GM21717 (cell line): Measurements from ENCODE around the gene TBC1D2B.

Experiments used
- ATAC-seq: cut with Tn5 transposase; IDR thresholded peaks from one replicate; pipeline ENCODE4 v1.9.1; 2021; ENCODE audit warnings: mild to moderate bottlenecking, moderate library complexity; ENCODE audit not compliant: unreplicated experiment

Gene TBC1D2B

DNA sequence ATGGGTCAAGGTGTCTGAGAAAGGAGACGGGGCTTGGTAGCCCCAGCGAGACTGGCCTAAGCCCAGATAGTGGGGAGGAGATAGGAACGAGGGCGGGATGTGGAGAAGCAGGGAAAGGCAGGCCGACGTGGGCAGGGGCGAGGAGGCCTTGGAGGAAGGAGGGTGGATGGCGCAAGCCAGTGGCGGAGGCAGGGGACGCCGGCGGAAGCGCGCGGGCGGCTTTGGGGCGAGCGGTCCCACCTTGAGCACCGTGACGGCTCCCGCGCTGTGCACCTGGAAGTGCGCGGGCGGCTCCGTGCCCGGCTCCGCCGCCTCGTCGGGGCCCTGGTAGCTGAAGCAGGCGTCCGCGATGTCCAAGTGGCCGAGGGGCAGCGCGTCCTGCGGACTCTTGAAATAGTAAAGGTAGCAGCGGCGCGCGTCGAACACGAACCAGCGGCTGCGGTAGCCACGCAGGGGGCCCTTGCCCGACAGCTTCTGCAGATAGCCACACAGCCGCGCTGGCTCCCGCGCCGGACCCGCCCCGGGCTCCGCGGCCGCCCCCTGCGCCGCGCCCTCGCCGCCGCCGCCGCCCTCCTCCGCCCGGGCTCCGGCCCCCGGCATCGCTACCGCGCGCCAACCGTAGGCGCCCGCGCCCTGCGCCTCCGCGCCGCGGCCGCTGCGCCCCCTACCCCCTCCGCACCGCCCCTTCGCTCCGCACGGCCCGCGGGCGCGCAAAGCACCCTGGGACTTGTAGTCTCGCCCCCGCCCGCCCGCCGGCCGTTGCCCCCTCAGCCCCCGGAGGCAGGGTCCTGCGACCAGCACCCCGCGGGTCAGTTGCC, at the start of gene TBC1D2B:
TSS of gene TBC1D2B (minus strand) at position 659 of the 818 bp plus-strand sequence. CDS start at position 600, 59 bp downstream.
- ATAC-seq = peak; percentile 49

DNA sequence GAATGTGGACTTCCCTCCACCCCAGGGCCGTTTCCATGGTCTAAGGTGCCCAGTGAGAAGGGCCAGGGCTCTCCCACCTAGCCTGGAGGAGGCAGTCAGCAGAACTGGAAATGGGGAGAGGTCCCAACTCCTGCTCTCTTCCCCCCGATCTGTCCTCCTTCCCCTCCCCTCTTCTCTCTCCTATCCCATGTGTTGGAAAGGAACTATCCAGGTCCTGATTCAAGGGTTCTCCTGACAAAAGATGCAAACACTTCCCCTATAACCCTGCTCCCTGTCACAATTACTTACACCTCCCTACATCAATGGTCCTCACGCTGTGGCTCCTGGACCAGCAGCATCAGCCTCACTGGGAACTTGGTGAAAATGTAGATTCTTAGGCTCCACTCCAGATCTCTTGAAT, 47.8 kb upstream of the TBC1D2B start:
- ATAC-seq = no peak

DNA sequence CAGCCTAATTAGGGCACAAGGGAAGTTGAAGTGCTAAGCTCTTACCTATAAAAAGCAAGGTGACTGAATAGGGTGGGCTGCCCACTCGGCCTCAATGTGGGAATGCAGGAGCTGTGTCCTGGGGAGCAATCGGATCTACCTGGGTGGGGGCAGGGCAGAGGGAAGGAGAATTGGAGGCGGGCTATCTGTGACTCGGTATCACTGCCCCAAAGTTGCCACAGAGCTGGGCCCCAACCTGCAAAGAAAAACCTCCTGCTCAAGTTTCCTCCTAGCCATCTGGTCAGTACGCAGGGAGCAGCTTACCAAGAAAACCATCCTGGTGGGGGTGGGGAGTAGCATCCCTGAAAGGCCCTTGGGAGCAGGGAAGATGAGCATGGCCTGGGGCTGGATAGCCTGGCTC, 43.0 kb upstream of the TBC1D2B start:
- no peak for ATAC-seq

DNA sequence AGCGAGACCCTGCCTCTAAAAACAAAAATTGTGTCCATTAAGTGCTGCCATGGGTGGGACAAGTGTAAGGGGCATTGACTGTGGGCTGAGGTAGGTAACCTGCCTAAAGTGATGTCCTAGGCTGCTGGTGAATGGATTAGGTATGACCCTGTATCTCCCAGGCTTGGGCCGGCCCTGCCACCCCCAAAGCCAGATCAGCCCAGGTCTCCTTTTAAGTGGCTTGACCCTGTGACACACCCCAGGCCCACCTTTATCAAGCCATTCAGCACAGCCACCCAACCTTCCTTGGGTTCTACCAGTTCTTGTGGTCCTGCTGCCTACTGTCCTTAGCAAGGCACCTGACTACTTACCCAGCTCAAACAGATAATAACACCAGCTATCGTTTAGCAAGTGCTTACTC, 35.0 kb upstream of the TBC1D2B start:
- ATAC-seq = no peak

DNA sequence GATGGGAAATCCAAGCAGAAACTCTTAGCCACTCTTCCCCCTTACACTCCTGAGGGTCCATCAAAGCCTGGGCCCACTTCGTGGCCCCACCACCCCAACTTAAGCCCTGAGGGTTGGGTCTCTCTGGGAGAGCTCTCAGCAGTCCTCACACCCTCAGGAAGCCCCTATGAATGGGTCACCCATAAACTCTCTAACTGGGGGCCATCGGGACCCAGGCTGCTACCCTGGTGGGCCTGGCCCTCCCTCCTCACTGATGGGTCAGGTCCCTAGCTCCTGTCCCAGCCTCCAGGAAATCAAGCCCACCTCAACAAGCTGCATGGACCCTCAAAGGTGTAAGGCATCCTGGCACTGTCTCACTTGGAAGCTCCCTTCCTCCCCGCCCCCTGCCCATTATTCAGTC, 34.3 kb upstream of the TBC1D2B start:
- no peak for ATAC-seq

DNA sequence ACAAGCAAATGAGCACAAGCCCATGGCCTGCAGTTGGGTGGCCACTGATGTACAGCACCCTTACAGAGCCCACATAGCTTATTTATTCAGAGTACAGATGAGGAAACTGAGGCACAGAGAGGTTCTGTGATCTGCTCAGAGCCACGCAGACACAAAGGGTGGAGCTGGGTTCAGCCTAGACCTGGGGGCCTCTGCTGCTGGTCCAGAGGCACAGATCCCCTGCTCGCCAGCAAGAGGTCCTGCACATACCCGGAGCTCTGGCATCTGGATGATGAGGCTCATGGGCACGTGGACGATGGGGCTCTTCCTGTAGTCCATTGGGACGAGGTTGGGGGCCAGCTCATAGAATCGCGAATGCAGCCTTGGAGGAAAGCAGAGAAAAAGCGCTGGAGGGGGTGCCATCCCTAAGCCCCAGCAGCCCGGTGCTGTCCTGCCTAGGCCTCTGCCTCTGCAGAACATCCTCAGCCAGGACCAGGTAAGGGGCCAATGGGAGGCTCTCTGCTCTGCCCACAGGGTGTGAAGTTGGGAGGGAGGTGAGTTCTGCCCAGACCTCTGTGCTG, 33.5 kb upstream of the TBC1D2B start:
- no peak for ATAC-seq

DNA sequence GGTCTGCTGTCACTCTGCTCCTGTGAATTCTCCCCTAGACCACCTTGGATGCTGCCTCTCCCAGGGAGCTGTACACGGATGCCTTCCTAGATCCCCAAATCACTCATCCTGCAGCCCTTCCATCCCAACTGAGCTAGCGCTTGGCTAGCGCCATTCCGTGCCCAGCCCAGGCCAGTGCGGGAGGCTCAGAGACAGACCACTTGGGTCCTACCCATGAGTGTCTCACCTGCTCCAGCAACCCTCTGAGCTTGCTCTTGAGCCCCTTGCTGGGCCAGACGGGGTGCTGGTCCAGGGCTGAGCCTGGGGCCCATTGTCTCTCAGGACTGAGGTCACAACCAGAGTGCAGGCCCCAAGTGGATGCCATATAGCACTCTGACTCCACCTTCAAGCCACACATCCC, 32.6 kb upstream of the TBC1D2B start:
- no peak for ATAC-seq

DNA sequence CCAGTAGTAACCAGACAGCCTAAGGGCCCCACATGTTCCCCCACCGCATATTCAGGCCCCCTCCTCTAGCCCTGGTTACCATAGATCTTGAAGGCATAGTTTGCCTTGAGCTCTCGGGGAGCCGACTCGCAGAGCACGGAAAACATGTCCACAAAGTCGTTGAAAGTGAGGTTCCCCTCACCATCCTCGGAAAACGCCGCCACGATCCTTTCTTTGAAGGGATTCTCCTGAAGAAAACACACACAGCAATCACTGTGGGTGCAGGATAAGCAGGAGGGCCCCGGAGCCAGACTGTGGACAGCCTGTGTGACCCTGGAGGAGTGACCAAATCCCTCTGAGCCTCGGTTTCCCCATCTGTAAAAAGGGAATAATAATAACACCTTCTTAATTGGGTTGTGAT, 31.6 kb upstream of the TBC1D2B start:
- no peak for ATAC-seq

DNA sequence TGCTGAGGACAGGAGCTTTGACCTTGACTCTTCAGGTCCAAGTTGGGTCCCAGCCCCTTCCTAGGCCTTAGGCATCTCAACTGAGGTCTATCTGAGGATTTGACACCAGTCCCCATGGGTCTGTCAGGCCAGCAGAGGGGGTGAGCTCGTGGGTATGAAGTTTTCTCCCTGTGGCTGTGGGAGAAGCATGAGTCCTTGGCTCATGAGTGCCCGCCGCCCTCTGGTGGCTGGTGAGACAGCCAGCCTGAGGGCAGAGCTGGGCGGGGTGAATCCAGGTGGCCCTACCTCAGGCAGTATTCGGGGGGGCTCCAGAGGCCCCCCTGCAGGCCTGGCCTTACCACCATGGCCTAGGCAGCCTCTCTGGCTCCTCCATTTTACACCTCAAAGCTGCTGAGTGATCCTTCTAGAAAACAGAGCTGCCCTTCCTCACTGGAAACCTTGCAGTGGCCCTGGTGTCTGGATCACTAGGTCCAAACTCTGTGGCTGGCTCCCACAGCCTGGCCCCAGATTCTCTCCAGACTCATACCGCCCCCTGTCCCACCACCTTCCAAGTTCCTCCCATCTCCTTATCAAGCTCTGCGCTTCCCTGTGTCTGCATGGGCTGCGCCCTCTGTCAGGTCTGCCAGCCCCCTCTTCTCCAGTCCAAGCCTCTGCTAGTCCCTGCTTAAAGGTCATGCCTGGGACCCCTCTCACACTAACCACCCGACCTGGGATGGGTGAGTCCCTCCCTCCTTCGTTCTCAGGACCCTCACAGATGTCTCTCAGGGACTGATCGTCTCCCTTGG, 31.0 kb upstream of the TBC1D2B start:
- no peak for ATAC-seq

DNA sequence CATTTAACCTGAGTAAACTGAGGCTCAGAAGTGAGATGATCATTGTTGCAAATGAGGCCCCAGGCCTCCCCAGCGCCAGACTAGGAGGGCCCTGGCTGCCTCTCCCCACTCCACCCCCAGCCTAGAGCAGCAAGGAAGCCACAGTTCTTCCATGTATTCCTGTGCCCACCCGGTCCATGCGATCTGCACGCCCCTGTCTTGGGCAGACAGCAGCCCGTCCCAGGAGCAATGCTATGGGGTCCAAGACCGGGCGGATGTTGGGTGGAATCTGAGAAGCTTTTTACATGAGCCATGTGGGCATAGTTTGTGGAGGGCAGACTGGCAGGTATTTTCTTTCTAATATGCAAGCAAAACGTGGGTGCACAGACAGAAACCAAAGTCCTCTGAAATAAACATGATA, 30.0 kb upstream of the TBC1D2B start:
- no peak for ATAC-seq

DNA sequence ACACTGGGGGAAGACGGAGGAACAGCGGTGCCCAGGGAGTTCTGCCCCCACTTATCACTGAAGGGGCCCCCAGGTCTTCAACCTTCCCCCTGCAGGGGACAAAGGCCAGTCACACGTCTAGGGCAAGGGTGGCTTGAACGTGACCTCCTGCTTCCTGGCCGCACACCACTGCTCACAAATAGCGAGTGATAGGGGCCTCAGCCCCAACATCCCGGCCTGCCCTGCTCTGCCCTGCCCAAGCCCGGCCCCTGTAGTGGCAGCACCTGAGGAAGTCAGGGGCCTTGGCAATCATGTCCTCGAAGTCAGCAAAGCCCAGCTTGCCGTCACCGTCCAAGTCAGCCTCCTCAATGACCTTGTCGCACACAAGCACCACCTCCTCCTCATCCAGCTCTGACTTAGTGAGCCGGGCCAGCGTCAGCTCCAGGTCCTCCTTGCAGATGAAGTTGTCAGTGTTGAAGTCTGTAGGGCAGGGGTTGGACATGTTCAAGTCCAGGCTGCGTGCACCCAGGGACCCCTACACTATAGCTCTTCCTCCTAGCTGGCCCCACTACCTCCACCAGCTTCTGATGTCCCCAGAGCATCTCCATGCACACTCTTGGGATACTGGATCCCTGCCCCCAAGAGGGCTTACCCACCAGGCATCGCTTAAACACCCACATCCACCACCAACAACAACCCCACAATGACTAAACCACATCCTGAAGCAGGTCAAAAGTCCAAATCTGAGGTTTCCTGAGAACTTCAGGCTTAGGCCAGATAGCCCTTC, 28.1 kb upstream of the TBC1D2B start:
- ATAC-seq = no peak

DNA sequence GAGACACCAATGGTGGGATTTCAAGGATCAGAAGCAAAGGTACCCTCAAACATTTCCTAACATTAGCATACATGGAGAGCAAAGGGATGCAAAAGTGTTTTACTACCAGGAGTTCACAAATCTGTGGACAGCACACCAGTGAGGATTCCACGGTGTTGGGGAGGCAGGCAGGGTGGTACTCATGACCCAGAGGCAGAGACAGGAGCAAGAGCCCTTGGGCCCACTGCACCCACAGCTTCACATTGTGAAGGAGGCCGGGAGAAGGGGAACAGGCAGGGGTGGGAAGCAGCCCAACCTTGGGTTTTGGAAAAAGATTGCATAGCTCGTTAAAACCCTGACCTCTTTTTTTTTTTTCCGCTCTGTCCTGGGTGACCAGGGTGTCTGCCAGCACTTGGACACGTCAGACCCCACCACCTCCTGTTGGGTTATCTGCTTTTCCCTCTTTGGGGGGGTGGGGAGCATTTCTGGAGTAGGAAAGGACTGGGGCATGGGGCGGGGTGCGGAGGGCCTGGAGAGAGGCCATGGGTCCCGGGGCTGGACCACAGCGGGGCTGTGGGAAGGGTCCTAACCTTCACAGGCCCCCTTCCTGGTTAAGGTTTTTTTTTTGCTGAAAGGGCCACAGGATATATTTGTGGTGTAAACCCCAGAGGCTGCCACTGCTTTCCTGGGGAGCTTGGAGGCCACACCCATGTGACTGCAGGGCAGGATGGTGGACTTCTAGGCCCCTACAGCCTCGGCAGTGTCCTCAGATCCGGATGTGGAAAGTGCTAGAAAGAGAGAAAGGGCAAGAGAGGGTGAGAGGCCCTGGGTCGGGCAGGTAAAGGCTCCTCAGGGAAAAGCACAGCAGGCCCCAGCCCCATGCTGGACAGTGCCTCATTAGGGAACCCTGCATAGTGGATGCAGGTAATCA, 27.3 kb upstream of the TBC1D2B start:
- ATAC-seq = no peak

DNA sequence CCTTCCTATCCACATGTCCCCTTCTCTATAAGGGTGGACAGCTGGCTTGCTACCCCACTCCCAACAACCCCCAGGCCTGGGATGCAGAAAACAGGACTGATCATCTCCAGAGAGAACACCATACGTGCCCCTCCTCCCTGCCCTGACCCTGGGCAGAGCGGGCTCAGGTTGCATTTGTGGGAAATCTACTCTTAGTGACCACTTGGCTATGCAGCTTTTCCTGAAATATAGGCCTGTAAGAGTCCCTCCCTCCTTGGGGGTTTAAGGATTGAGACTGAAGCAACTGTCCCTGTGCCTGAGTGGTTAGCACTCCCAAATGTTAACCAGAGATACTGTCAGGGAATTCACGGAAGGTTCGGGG, 26.6 kb upstream of the TBC1D2B start:
- no peak for ATAC-seq

DNA sequence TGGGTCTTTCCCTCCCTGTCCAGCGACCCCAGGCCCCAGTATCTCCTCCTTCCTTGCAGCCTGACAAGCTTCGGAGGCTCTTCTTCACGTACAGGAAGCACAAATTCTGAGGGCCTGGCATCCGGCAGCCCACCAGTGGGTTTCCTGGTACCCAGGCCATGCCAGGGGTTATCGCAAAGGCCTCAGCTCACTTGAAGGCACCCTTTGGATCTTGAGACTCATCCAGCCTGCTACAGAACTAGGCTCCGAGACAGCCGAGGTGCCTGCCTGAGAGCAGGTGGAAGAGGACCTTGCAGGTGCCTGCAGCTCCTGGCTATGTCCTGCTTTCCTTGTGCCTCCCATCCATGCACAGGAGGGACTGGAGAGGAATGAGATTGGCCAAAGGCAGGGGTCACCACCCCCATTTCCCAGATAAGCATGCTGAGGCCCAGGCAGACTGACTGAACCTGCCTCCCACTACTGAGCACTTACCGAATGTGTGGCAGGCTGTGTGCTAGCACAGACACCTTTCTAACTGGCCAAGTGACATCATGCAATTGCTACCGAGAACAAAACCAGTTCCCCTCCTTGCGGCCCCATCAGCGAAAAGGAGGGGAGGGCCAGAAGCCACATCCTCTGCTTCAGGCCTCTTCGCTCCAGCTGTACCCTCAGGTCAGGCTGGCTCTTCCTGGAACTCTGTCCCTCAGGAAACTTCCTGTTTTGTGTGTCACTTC, 26.1 kb upstream of the TBC1D2B start:
- ATAC-seq = peak; percentile 69

DNA sequence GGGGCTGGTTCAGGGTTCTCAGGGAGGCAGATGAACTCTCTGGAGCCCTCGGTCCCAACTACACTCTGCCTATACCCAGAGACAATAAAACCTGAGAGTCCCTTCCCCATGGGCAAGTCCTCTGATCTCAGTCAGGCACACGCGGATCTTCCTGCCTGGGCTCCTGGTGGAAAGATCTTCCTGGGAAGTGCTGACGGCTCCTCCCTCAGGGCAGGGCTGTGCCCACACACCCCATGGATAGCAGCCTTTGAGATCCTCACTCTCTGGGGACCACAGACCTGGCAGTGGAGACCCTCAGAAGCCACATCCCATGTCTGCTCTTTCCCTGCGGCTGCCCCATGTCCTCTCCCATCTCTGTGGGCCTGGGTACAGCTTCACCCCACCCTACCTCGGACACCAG, 25.2 kb upstream of the TBC1D2B start:
- no peak for ATAC-seq

DNA sequence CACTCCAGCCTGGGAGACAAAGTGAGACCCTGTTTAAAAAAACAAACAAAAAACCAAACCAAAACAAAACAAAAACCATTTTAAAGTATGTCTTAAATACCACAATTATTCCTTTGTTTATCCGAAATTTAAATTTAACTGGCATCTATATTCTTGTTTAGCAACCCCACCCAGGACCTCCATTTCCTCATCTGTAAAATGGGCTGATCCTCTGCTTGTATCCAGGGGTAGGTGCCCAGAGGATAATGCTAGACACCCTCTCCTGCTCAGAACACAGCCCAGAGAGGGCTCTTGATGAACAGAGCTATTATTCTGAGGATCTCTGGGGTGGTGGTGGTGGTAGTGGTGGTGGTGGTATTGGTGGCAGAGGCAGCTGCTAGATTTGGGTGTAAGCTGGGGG, 24.7 kb upstream of the TBC1D2B start:
- no peak for ATAC-seq

DNA sequence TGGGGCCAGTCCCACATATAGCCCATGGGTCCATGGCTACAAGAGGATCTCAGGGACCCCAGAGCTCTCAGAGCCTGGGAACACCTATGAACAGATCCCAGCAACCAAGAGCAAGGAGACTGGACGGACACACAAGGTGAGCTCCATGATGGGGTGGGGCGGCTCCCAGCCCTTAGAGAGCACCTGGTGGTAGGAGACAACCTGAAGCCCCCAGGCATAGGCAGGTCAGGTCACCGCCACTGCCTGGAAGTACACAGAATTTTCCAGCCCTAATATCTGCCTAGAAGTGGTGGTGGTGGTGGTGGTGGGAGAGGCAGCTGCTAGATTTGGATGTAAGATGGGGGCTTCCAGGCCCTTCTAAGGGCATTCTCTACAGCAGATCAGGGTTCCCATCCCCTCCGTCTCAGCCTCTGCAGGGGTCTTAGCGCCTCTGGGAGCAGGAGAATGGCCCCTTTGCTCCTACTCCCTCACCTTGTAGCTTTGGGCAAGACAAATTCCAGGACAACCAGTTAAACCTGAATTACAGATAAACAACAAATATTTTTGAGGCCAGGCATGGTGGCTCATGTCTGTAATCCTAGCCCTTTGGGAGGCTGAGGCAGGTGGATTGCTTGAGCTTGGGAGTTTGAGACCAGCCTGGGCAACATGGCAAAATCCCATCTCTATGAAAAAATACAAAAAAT, 24.1 kb upstream of the TBC1D2B start:
- no peak for ATAC-seq

DNA sequence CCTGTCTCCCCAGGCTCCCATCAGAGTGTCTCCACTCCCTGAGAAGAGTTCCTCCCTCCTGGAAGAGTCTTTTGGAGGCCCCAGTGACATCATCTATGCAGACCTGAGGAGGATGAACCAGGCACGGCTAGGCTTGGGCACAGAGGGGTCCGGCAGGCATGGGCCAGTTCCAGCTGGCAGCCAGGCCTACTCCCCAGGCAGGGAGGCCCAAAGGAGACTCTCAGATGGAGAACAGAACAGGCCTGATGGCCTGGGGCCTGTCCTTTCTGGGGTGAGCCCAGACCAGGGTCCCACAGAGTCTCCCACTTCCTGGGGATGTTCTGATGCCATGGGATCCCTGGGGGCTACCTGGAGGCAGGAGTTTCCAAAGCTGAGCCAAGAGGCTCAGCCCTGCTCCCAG, 23.4 kb upstream of the TBC1D2B start:
- ATAC-seq = no peak

DNA sequence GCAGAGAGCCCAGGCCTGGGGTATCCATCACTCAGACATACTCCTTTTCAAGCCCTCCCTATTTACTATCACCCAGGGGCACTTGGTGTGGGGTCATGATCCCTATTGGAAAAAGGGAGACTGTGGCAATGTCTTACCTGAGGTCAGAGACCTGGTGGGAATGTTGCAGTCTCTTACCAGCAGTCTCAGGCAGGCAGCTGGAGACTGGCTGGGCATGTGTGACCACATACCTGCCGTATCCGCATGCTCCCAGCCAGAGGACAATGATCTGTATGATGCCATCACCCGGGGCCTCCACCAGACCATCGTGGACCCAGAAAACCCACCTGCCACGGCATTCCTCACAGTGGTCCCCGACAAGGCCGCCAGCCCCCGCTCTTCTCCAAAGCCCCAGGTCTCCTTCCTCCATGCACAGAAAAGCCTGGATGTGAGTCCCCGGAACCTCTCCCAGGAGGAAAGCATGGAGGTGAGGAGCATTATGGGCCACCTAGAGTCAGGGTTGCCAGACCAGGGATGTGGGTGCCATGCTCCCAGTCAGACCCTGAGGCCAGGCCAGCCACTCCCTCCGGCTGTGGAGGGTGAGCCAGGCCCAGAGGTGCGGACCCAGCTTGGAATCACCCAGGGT, 20.7 kb upstream of the TBC1D2B start:
- no peak for ATAC-seq
